ENCODE measurements around the gene NAV2. TPM values are rescaled to one million over a fixed set of nuclear protein-coding genes. Genes with fewer than 3 reads are reported as not detected.

NAV2 gene
- total and polyA plus RNA-seq, 2 experiments from 2014 or later = 26.0 to 45.0 TPM

GRCh38 chr11:19794161-19794560 lies 81.5 kb downstream of the NAV2 start:
- Mint-ChIP-seq H3K27me3 (ENCODE audit: insufficient read depth, low read depth, poor library complexity) (peaks cover 10% of the 10 kb centered on the region), H3K36me3 (ENCODE audit: low read depth) (peaks cover 28% of the 10 kb centered on the region), H3K9me3 (no peaks in the 10 kb centered on the region), H3K4me1 (peaks cover 84% of the 10 kb centered on the region), H3K27ac (no peak overlapping the region), H3K4me3 (no peak overlapping the region)
- no peak overlapping the region for H3K4me3 ChIP-seq
- H3K36me3 ChIP-seq (ENCODE audit: insufficient read depth) = no peaks in the 10 kb centered on the region
- no peak overlapping the region for H2AFZ ChIP-seq
- no peak for TF ChIP-seq EZH2phosphoT487 (IDR thresholded peaks at IDR 0.05; ENCODE audit: unreplicated experiment)
- TF ChIP-seq, protein P1, sequence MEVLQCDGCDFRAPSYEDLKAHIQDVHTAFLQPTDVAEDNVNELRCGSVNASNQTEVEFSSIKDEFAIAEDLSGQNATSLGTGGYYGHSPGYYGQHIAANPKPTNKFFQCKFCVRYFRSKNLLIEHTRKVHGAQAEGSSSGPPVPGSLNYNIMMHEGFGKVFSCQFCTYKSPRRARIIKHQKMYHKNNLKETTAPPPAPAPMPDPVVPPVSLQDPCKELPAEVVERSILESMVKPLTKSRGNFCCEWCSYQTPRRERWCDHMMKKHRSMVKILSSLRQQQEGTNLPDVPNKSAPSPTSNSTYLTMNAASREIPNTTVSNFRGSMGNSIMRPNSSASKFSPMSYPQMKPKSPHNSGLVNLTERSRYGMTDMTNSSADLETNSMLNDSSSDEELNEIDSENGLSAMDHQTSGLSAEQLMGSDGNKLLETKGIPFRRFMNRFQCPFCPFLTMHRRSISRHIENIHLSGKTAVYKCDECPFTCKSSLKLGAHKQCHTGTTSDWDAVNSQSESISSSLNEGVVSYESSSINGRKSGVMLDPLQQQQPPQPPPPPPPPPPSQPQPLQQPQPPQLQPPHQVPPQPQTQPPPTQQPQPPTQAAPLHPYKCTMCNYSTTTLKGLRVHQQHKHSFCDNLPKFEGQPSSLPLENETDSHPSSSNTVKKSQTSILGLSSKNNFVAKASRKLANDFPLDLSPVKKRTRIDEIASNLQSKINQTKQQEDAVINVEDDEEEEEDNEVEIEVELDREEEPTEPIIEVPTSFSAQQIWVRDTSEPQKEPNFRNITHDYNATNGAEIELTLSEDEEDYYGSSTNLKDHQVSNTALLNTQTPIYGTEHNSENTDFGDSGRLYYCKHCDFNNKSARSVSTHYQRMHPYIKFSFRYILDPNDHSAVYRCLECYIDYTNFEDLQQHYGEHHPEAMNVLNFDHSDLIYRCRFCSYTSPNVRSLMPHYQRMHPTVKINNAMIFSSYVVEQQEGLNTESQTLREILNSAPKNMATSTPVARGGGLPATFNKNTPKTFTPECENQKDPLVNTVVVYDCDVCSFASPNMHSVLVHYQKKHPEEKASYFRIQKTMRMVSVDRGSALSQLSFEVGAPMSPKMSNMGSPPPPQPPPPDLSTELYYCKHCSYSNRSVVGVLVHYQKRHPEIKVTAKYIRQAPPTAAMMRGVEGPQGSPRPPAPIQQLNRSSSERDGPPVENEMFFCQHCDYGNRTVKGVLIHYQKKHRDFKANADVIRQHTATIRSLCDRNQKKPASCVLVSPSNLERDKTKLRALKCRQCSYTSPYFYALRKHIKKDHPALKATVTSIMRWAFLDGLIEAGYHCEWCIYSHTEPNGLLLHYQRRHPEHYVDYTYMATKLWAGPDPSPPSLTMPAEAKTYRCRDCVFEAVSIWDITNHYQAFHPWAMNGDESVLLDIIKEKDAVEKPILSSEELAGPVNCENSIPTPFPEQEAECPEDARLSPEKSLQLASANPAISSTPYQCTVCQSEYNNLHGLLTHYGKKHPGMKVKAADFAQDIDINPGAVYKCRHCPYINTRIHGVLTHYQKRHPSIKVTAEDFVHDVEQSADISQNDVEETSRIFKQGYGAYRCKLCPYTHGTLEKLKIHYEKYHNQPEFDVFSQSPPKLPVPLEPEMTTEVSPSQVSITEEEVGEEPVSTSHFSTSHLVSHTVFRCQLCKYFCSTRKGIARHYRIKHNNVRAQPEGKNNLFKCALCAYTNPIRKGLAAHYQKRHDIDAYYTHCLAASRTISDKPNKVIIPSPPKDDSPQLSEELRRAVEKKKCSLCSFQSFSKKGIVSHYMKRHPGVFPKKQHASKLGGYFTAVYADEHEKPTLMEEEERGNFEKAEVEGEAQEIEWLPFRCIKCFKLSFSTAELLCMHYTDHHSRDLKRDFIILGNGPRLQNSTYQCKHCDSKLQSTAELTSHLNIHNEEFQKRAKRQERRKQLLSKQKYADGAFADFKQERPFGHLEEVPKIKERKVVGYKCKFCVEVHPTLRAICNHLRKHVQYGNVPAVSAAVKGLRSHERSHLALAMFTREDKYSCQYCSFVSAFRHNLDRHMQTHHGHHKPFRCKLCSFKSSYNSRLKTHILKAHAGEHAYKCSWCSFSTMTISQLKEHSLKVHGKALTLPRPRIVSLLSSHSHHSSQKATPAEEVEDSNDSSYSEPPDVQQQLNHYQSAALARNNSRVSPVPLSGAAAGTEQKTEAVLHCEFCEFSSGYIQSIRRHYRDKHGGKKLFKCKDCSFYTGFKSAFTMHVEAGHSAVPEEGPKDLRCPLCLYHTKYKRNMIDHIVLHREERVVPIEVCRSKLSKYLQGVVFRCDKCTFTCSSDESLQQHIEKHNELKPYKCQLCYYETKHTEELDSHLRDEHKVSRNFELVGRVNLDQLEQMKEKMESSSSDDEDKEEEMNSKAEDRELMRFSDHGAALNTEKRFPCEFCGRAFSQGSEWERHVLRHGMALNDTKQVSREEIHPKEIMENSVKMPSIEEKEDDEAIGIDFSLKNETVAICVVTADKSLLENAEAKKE (CRISPR knock-in tag; IDR thresholded peaks at IDR 0.05) = no peak
- TF ChIP-seq, protein P2, sequence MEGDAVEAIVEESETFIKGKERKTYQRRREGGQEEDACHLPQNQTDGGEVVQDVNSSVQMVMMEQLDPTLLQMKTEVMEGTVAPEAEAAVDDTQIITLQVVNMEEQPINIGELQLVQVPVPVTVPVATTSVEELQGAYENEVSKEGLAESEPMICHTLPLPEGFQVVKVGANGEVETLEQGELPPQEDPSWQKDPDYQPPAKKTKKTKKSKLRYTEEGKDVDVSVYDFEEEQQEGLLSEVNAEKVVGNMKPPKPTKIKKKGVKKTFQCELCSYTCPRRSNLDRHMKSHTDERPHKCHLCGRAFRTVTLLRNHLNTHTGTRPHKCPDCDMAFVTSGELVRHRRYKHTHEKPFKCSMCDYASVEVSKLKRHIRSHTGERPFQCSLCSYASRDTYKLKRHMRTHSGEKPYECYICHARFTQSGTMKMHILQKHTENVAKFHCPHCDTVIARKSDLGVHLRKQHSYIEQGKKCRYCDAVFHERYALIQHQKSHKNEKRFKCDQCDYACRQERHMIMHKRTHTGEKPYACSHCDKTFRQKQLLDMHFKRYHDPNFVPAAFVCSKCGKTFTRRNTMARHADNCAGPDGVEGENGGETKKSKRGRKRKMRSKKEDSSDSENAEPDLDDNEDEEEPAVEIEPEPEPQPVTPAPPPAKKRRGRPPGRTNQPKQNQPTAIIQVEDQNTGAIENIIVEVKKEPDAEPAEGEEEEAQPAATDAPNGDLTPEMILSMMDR (conservative IDR thresholded peaks at IDR 0.05; ENCODE audit: low read depth in 2 of 2) = no peak
- TF ChIP-seq, protein P3, sequence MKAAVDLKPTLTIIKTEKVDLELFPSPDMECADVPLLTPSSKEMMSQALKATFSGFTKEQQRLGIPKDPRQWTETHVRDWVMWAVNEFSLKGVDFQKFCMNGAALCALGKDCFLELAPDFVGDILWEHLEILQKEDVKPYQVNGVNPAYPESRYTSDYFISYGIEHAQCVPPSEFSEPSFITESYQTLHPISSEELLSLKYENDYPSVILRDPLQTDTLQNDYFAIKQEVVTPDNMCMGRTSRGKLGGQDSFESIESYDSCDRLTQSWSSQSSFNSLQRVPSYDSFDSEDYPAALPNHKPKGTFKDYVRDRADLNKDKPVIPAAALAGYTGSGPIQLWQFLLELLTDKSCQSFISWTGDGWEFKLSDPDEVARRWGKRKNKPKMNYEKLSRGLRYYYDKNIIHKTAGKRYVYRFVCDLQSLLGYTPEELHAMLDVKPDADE (IDR thresholded peaks at IDR 0.05) = no peak
- no peaks in the 10 kb centered on the region for H3F3A ChIP-seq (replicated peaks; ENCODE audit: low read depth)
- H3K9me2 ChIP-seq (ENCODE audit: insufficient read depth) = 0 out of 2 replicates have a peak, but pooled peaks cover 5% of the 10 kb centered on the region
- H3K79me2 ChIP-seq (replicated peaks; ENCODE audit: insufficient read depth) = peaks cover 86% of the 10 kb centered on the region
- ATAC-seq (no peak), DNase-seq (ENCODE audit: low spot score) (no peak)
- no peak overlapping the region for H3K27ac ChIP-seq (ENCODE audit: low read depth)
- peaks cover 57% of the 10 kb centered on the region for H3K4me1 ChIP-seq (ENCODE audit: insufficient read depth)
- no peak overlapping the region for H3K4me2 ChIP-seq
- H3K27me3 ChIP-seq (ENCODE audit: insufficient read depth) = no peaks in the 10 kb centered on the region
- no peaks in the 10 kb centered on the region; the same call in none of the 2 replicates for H4K20me1 ChIP-seq (replicated peaks; ENCODE audit: insufficient read depth)

Measured in GM23338 (cell line).